ENCODE data around the gene MED9. TPM values are rescaled to one million over a fixed set of nuclear protein-coding genes. Genes with fewer than 3 reads are reported as not detected.

MED9 gene
- total and polyA plus RNA-seq, 2 of the 8 experiments (the other 6 are each of a cell fraction or from before 2014, with no cell fraction given) = 15.8 to 19.7 TPM

DNA sequence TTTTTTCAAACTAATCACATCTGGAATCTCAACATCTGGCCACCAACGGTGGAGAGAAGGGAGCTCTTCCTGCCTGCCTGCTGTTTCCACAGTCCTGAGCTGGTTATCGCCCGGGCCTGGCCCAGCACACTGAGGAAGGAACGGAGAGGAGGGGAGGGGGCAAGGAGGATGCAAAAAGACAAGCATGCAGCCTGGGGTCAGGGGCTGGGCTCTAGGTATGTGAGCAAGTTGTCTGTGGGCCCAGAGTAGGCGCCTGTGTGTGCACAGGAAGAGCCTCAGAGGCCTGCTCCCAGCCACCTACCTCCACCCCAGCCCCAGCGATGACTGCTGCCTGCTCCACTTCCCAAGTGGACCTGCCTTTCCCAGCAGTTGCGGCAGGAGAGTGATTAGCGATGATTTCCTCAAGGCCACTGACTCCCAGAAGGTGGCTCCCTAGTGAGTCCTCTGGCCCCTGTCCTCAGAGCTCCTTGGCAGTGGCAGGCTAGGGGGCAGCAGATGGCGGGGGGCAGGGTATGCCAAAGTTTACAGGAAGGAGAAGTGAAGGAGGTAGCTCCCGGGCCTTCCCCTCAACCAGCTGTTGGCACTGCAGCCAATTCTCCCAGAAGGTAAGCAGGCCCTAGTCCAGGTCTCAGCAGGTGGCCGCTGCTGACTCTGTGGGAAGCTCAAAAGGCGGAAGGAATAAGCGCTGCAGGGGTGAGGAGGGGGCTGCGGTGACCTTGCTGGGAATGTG is 46.4 kb downstream of the MED9 start:
- no peaks in the 10 kb centered on the region; the same call in 1 of the 2 replicates for H3K79me1 ChIP-seq (ENCODE audit: low read depth, low read length)
- POLR2A ChIA-PET (ENCODE audit: partially characterized antibody) = interaction anchor here (1.3 to 1.7 kb wide), 2 partner anchors 10 to 27 kb away, joined by 3 to 9 read pairs; partner anchors contain the start of gene RASD1
- FAIRE-seq = no peak
- TF ChIP-seq FOSL1 (IDR thresholded peaks at IDR 0.05; ENCODE audit: insufficient read depth, low read depth, low read length) (no peak), TAF7 (optimal IDR thresholded peaks at IDR 0.05; ENCODE audit: borderline replicate concordance, low read depth, low read length) (no peak), ASH2L (IDR thresholded peaks at IDR 0.05; ENCODE audit: low read length) (no peak), ATF3 (IDR thresholded peaks at IDR 0.05; ENCODE audit: insufficient read depth, low read depth, low read length) (no peak), RFX5 (IDR thresholded peaks at IDR 0.05; ENCODE audit: borderline replicate concordance, low read depth, low read length) (no peak)
- TF ChIP-seq, protein P1, sequence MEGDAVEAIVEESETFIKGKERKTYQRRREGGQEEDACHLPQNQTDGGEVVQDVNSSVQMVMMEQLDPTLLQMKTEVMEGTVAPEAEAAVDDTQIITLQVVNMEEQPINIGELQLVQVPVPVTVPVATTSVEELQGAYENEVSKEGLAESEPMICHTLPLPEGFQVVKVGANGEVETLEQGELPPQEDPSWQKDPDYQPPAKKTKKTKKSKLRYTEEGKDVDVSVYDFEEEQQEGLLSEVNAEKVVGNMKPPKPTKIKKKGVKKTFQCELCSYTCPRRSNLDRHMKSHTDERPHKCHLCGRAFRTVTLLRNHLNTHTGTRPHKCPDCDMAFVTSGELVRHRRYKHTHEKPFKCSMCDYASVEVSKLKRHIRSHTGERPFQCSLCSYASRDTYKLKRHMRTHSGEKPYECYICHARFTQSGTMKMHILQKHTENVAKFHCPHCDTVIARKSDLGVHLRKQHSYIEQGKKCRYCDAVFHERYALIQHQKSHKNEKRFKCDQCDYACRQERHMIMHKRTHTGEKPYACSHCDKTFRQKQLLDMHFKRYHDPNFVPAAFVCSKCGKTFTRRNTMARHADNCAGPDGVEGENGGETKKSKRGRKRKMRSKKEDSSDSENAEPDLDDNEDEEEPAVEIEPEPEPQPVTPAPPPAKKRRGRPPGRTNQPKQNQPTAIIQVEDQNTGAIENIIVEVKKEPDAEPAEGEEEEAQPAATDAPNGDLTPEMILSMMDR (IDR thresholded peaks at IDR 0.05; ENCODE audit: control extremely low read depth in 1 of 3, insufficient read depth in 1 of 3, low read depth in 1 of 3, low read length in 3 of 3) = 0 out of 4 replicates have a peak, but pooled peaks of 1 of the 3 experiments have one; percentile 5

More for the DNA sequence above, 46.4 kb downstream of the MED9 start:
- no peak overlapping the region for H2BK120ac ChIP-seq (replicated peaks; ENCODE audit: low read depth, low read length)
- H3K23ac ChIP-seq (ENCODE audit: insufficient read length) = no peak overlapping the region
- H4K20me1 ChIP-seq (replicated peaks in 1 of 2; ENCODE audit: control insufficient read depth in 1 of 2, insufficient read depth in 2 of 2, low read length in 2 of 2) = no peaks in the 10 kb centered on the region
- 78% methylated on average over 12 of the region's 14 CpGs; no CpG with 5 or more reads in 1 of the 2 experiments for whole genome bisulfite sequencing, 2 experiments (ENCODE audit: extremely low coverage in 1 of 2, insufficient coverage in 1 of 2, insufficient read length in 1 of 2, insufficient replicate concordance in 2 of 2, low coverage in 1 of 2, low lambda C conversion rate in 2 of 2, missing lambda C conversion rate in 1 of 2)
- no peak overlapping the region; a peak in 1 of 4 replicates for H3K4me2 ChIP-seq (ENCODE audit: insufficient read depth in 1 of 2, low read depth in 2 of 2, low read length in 2 of 2)
- H3K56ac ChIP-seq (replicated peaks; ENCODE audit: insufficient read length, low read depth, low read length) = no peak overlapping the region
- H4K8ac ChIP-seq (ENCODE audit: extremely low read depth, insufficient read depth, low read length) = no peak overlapping the region
- H3K9me3 ChIP-seq (ENCODE audit: insufficient read depth in 2 of 2, low read depth in 1 of 2, low read length in 1 of 2) = 0 out of 4 replicates have a peak, but pooled peaks cover 0 to 2% of the 10 kb centered on the region in 2 experiments
- peak overlapping the region; percentile 85; the same call in 1 of the 2 replicates for H2BK5ac ChIP-seq (ENCODE audit: low read depth, low read length)
- no peak for DNase-seq (ENCODE audit: low read depth in 1 of 2, low spot score in 2 of 2)
- H3K36me3 ChIP-seq (ENCODE audit: control insufficient read depth in 2 of 4, insufficient read depth in 4 of 4, low read length in 3 of 4) = no peaks in the 10 kb centered on the region
- H4K91ac ChIP-seq (replicated peaks; ENCODE audit: insufficient read length, low read length) = peak overlapping the region; percentile 13
- H3K79me2 ChIP-seq (ENCODE audit: control insufficient read depth in 1 of 2, insufficient read depth in 2 of 2, low read length in 2 of 2) = no peaks in the 10 kb centered on the region
- no peaks in the 10 kb centered on the region for H3K27me3 ChIP-seq (replicated peaks in 1 of 4; ENCODE audit: control insufficient read depth in 3 of 4, extremely low read depth in 1 of 4, insufficient read depth in 3 of 4, low read length in 3 of 4)
- H3K23me2 ChIP-seq (ENCODE audit: low read depth, low read length) = no peaks in the 10 kb centered on the region
- no peak overlapping the region for H4K5ac ChIP-seq (ENCODE audit: insufficient read length, low read depth, low read length)
- H2BK15ac ChIP-seq (ENCODE audit: low read length) = no peak overlapping the region
- 0 out of 2 replicates have a peak overlapping the region, but pooled peaks have one; percentile 21 for H2BK20ac ChIP-seq (ENCODE audit: low read length)
- H3K14ac ChIP-seq (ENCODE audit: insufficient read length) = no peak overlapping the region
- no peak overlapping the region for H3K27ac ChIP-seq (ENCODE audit: low read depth, low read length)
- CTCF ChIA-PET (ENCODE audit: partially characterized antibody) = interaction anchor here (0.7 to 6.9 kb wide), 11 partner anchors 11 to 168 kb away, joined by 3 to 35 read pairs (median 4); partner anchors contain the start of gene RASD1
- no peak overlapping the region for H3K9ac ChIP-seq (replicated peaks in 1 of 4; ENCODE audit: extremely low read depth in 1 of 4, low read depth in 3 of 4, low read length in 3 of 4)
- H2AK5ac ChIP-seq (ENCODE audit: low read depth, low read length) = no peak overlapping the region
- H3K4ac ChIP-seq (replicated peaks; ENCODE audit: insufficient read length, low read depth, low read length) = no peak overlapping the region
- H3K4me3 ChIP-seq (ENCODE audit: extremely low read depth in 1 of 4, insufficient read depth in 2 of 4, low read depth in 3 of 4, low read length in 4 of 4) = no peak overlapping the region
- no peak overlapping the region for H2BK12ac ChIP-seq (ENCODE audit: low read depth, low read length)
- H2AFZ ChIP-seq (ENCODE audit: low read length) = no peak overlapping the region
- no peak overlapping the region for H3K18ac ChIP-seq (ENCODE audit: extremely low read depth, low read length)
- H3K4me1 ChIP-seq (replicated peaks in 1 of 4; ENCODE audit: control insufficient read depth in 3 of 4, insufficient read depth in 4 of 4, low read length in 3 of 4) = peaks cover 0 to 17% (median 10%) of the 10 kb centered on the region in 4 experiments; a peak in 6 of 7 replicates
